GM10847 (cell line): Measurements from ENCODE around the gene NME2.

ENCODE experiments used
- POLR2A ChIP-seq: IDR thresholded peaks from 2 replicates; pipeline ENCODE4 v1.6.1; 2011; ENCODE audit not compliant: insufficient read length; ENCODE audit errors: extremely low read depth

Gene NME2

DNA sequence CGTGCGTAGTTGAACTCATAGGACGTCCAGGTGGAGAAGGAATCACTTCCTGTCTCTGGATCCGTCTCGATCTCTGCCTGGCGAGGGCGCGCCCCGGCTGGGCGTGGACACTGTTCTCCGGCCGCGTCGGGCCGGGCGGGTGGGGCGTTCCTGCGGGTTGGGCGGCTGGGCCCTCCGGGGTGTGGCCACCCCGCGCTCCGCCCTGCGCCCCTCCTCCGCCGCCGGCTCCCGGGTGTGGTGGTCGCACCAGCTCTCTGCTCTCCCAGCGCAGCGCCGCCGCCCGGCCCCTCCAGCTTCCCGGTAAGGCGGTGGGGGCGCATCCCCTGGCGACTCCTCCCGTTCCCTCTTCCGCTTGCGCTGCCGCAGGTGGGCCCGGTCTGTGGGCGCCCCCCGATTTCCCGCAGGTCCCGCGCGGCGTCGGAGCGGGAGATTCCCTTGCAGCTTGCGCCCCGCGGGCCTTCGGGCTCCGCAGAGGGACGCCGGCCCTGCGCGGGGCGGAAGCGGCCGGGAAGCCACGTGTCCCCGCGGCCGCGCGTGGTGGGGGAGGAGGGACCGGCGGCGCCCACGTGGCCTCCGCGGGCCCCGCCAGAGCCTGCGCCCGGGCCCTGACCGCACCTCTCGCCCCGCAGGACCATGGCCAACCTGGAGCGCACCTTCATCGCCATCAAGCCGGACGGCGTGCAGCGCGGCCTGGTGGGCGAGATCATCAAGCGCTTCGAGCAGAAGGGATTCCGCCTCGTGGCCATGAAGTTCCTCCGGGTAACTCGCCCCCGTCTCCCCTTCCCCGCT, at the start of gene NME2:
Gene NME2, plus strand, starts transcription at position 214 of the 789 bp plus-strand sequence. Its CDS starts 420 bp downstream, at position 634.
- TF ChIP-seq POLR2A, result peak; percentile 53

DNA sequence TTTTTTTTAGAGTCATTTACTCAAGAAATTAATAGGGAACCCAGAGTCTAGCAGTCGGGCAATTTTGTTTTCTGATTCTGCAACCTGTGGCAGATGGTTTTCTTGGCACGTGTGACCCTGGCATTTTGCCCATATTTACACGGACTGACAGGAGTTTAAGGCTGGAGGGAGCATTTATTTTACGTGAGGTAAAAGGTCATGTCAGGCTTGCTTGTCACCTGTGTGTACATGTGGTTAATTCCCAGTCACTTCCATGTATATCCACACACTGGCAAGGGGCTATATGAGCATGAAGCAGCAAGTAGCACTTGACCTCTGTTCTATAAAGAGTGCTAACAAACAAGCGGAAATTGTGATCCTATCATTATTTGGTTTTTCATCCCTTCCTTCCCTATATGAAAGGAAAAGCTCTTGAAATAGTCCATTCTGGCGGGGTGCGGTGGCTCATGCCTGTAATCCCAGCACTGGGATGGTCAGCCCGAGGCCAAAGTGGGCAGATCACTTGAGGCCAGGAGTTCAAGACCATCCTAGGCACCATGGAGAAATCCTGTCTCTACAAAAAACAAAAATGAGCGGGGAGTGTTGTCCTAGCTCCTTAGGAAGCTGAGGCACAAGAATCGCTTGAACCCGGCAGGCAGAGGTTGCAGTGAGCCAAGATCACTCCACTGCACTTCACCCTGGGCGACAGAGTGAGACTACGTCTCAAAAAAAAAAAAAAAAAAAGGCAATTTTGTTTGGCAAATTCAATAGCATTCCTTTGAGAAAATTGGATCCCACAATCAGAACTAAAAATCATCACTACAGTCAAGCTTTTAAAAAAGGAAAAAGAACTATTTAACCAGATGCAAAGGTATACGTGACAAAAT, 47.6 kb upstream of the NME2 start:
- TF ChIP-seq POLR2A, result no peak

DNA sequence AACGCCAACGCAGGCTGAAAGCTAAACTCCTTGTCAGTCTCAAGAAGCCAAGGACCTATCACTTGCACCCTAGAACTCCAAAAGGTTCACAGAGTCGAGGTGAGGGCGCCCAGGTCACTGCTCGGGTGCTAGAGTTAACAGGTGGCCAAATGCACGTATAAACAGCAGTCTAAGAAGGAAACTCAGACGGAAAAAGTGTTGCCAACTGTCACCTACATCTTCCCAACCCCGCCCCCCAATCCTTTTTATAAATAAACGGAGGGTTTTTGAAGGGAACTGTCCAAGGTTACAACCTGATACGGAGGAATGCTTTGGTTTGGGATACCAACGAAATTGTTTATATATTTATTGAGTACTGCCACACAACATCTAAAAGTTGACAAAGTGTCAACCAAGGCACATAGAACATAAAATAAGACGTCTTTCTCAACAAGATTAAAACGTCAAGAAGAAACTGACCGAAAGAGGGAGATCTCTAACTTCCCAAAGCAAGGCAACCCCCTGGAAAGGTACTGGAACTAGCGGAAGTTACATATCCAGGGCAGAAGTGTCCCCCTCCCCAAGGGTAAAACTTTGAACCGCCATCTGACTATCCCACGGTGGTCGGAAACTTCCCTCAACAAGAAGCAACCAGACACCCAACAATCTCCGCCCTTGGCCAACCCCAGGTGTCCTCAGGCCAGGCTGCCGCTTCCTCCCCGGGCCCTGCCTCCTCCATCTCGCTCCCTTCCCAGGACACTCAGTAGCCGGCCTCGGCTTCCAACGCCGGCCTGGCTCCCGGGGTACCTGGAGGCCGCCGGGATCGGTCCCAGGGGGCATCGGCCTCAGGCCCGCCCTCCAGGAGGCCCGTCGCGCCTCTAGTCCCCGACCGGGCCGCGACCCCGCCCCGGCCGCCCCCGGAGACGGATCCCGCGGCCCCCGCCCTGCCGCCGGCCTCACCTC, 46.5 kb upstream of the NME2 start:
- no peak for TF ChIP-seq POLR2A

DNA sequence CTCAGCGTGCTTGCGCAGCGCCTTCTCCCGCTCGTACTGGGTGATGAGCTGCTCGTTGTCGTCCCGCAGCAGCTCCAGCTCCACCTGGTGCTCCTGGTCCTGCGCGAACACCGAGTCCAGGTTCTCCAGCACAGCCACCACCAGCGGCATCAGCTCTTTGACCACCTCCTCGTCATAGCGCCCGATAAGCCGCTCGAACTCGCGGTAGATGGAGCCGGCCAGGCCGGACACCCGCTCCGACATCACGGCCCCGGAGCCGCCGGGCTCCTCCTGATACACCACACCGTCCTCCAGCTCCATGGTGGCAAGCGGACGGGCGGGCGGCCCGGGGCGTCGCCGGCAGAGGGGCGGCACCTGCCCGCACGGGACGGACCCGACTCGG, 45.9 kb upstream of the NME2 start:
- no peak for TF ChIP-seq POLR2A

DNA sequence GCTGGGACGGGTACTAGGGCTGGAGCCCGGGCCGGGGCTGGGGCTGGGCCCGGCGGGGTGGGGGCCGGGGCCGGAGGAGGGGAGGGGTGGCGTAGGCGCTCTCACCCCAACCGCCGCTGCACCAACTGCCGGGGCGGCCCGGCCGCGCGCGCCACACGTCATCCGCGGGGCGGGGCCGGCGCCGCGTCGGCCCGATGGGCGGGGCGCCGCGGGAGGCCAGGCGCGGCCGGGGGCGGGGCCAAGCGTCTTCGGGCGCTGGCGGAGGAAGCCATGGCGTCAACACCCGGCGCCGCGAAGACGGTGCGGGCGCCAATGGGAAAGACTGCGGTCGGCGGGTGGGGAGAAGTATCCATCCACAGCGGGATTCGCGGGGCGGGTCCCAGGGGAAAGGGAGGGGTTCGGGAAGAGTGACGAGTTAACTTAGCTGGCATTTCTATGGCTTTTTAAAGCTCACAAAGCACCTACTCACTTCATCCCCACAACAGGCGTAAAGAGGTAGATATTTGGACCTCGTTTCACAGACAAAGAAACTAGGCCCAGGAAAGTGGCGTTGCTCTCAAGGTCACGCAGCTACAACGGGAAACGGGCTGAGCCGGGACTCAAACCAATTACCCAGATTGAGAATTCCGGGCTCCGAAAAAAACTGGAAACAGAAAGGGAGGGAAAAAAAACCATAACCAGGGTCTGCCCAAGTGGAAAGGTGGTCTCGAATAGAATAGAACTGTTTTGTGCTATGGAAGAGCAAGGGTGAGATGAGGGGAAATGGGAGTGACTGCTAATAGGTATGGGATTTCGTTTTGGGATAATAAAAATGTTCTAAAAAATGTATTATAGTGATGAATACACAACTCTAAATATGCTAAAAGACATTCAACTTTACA, 45.2 kb upstream of the NME2 start, which contains the start of gene SPAG9:
Gene SPAG9, minus strand, starts transcription at position 130 of the 881 bp plus-strand sequence. CDS start 212 bp downstream, outside the sequence.
- peak; percentile 76 for TF ChIP-seq POLR2A

DNA sequence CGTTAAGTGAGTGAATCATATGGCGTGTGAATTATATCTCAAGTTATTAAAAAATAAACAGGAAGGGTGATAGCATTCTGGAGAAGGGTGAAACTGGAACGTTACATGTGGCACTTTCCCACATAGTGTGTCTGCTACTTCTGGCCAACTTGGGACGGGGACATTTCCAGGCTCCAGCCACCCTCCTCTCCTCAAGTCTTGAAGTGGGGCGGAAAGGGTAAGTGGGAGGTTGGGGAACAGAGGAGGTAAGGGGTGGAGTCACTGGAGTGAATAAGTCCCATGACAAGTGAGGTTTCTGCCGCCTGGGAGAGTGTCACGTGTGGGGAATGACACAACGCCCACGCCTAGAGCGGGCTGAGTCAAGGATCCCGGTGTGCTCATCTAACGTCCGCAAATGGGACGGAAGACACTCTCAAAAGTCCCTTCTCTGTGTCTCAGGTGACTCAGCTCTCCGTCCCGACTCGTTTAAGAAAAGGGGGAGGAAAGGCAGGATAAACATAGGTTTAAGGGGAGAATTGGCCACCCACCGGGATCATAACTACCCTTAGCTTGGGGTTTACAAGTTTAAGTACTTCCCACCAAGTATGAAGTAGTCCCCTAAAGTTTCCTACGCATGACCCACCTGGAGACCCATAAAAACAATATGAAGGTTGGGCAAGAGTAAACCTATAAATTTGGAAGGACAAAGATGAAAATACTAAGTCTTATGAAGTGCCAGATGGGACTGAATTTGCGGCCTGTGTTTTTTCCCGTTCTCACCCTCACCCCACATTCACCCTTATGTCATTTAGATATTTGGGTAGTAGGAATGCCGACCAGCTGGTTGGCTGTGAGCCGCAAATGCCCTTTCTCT, 44.4 kb upstream of the NME2 start:
- TF ChIP-seq POLR2A, result peak; percentile 41

DNA sequence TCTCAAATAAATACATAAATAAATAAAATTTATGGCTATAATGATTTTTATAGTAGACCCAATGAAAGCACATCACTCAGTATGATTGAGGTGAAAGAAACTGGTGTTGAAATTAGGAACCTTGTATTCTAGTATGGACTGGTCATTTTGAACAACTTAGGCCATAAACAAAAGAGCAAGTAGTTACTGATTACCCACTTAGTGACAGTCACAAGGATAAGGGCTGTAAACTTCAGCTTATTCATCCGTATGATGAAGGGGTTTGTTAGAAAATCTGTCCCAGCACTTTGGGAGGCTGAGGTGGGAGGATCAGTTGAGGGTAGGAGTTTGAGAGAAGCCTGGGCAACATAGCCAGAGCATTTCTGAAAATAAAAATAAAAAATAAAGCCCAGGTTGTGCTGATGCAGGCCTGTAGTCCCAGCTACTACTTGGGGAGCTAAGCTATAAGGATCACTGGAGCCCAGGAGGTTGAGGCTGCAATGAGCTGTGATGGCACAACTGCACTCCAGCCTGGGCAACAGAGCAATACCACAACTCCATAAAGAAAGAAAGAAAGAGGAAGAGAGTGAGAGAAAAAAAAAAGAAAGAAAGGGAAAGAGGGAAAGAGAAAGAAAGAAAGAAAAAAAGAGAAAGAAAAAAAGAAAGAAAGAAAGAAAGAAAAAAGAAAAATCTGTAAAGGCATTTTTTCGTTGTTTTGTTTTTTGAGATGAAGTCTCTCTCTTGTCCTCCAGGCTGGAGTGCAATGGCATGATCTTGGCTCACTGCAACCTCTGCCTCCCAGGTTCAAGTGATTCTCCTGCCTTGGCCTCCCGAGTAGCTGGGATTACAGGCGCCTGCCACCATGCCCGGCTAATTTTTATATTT, 41.3 kb upstream of the NME2 start:
- no peak for TF ChIP-seq POLR2A

DNA sequence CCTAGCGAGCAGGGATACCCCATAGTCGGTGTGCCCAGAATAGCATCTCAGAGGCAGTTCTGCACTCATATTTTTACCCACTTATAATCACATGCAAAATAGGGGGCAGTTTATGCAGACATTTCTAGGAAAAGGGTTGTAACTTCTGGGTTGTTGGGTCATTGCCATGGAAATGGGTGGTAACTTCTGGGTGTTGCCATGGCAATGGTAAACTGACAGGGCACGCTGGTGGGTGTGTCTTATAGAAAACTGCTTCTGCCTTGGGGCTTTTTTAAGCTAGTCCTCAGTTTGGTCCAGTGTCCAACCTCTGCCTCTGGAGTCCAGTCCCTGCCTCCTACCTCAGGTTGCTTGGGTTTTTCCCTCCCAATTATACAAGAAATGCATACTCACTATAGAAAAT, 38.1 kb upstream of the NME2 start:
- TF ChIP-seq POLR2A, result no peak

DNA sequence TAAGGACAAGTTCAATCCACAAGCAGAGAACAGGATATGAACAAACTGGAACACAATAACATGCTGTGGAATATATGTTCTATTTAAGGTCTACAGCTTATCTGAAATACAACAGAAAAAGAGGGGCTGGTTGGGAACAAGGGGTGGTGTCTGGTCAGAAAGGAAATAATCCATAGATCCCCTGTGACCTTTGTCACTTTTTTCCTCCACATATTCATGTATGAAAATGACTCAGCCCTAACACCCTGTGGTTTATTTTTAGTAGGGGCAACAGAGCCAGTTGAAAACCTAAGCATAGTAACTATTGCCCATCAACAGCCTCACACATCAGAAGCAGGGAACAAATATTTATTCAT, 33.3 kb upstream of the NME2 start:
- no peak for TF ChIP-seq POLR2A

DNA sequence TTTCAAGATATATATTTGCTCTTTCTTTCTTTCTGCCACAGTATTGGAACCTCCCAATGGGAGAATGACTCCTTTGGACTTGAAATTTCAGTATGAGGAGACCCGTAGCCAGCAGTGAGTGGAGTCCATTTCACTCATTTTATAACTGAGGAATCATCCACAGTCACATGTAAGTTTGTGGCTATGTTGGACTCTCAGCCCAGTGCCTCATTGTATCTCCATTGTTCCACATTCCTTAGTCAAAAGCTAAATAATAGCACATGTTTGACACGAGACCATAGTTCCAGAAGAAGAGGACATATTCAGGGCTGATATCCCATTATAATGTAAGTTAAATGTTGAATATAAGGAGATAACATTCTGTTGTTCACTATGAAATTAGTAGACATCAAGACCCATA, 32.8 kb upstream of the NME2 start:
- no peak for TF ChIP-seq POLR2A

DNA sequence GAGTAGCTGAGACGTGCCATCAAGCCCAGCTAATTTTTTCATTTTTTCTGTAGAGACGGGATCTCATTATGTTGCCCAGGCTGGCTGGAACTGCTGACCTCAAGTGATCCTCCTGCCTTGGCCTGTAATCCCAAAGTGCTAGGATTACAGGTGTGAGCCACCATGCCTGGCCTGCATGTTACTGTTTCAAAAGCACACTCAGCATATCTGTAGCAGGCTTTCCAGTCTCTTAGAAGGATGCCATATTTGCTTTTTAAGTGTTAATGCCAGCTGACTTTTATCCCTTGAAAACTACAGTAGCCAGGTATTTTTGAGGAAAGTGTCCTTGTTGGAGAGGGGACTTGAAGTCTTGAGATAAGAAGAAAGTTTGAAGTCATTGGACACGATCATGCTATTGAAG, 30.3 kb upstream of the NME2 start:
- no peak for TF ChIP-seq POLR2A

DNA sequence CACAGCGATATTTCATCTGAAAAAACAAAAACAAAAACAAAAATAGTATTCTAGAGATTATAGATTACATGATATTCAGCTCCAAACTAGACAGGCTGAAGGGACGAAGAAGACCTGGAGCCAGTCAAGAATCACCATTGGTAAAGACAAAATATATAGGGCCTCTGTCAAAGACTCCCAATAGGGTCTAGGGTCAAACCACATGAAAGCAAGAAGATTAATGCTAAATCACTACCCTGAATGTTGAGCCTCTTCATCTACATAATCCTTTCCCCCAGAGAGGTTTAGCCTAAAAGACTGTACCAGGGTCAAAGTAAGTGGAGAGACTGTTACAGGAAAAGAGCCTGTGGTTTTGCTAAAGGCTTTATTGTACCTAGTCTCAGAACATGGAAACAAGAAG, 23.6 kb upstream of the NME2 start:
- no peak for TF ChIP-seq POLR2A
